Hippocampal formation (tissue), 2 donors: ENCODE results near the gene PCDH9.

ENCODE experiments used
- DNase-seq, 2 donors: peaks; one replicate each; lab custom pipeline; 2025; lab: John Stamatoyannopoulos, UW

Gene PCDH9

GRCh38 chr13:66574606-66575005 is 655.5 kb downstream of the PCDH9 start:
- no peak for DNase-seq

- no peak for DNase-seq
These were observed 662.1 kb downstream of the PCDH9 start for GRCh38 chr13:66567899-66568612.

GRCh38 chr13:66565279-66565678 is 664.9 kb downstream of the PCDH9 start:
- DNase-seq, result no peak

GRCh38 chr13:66563076-66563475 is 667.1 kb downstream of the PCDH9 start:
- no peak for DNase-seq

- DNase-seq, result no peak
These were observed 668.1 kb downstream of the PCDH9 start for GRCh38 chr13:66562054-66562453.

- no peak for DNase-seq
These were observed 669.1 kb downstream of the PCDH9 start for GRCh38 chr13:66560991-66561390.

- no peak for DNase-seq
These were observed 669.9 kb downstream of the PCDH9 start for GRCh38 chr13:66560189-66560588.

GRCh38 chr13:66559093-66559492 is 671.0 kb downstream of the PCDH9 start:
- no peak for DNase-seq

GRCh38 chr13:66558506-66558905 is 671.6 kb downstream of the PCDH9 start:
- DNase-seq, result peak; percentile 6 to 16

GRCh38 chr13:66557357-66557756 is 672.8 kb downstream of the PCDH9 start:
- no peak for DNase-seq

- DNase-seq, result no peak
These were observed 673.8 kb downstream of the PCDH9 start for GRCh38 chr13:66556306-66556705.

- DNase-seq, result no peak
These were observed 676.7 kb downstream of the PCDH9 start for GRCh38 chr13:66553391-66553790.

GRCh38 chr13:66551128-66551527 is 679.0 kb downstream of the PCDH9 start:
- no peak for DNase-seq

GRCh38 chr13:66547685-66548084 is 682.5 kb downstream of the PCDH9 start:
- no peak for DNase-seq

- no peak for DNase-seq
These were observed 683.4 kb downstream of the PCDH9 start for GRCh38 chr13:66546534-66547379.

- DNase-seq, result no peak
These were observed 686.4 kb downstream of the PCDH9 start for GRCh38 chr13:66543780-66544179.

- DNase-seq, result no peak
These were observed 692.7 kb downstream of the PCDH9 start for GRCh38 chr13:66537417-66537816.

- no peak for DNase-seq
These were observed 693.4 kb downstream of the PCDH9 start for GRCh38 chr13:66536746-66537145.

- no peak for DNase-seq
These were observed 695.6 kb downstream of the PCDH9 start for GRCh38 chr13:66534561-66534960.

- no peak for DNase-seq
These were observed 697.3 kb downstream of the PCDH9 start for GRCh38 chr13:66532845-66533244.

GRCh38 chr13:66532146-66532545 is 698.0 kb downstream of the PCDH9 start:
- no peak for DNase-seq

- DNase-seq, result no peak
These were observed 699.5 kb downstream of the PCDH9 start for GRCh38 chr13:66530686-66531085.

GRCh38 chr13:66530158-66530557 is 700.0 kb downstream of the PCDH9 start:
- no peak for DNase-seq
